Measurements from ENCODE around the gene LIFR.
"Not testable (repeated sequence)": the region's sequence is repeated elsewhere in the genome, so short reads cannot be mapped to it uniquely, and the experiment has no call there.

Gene LIFR, protein sequence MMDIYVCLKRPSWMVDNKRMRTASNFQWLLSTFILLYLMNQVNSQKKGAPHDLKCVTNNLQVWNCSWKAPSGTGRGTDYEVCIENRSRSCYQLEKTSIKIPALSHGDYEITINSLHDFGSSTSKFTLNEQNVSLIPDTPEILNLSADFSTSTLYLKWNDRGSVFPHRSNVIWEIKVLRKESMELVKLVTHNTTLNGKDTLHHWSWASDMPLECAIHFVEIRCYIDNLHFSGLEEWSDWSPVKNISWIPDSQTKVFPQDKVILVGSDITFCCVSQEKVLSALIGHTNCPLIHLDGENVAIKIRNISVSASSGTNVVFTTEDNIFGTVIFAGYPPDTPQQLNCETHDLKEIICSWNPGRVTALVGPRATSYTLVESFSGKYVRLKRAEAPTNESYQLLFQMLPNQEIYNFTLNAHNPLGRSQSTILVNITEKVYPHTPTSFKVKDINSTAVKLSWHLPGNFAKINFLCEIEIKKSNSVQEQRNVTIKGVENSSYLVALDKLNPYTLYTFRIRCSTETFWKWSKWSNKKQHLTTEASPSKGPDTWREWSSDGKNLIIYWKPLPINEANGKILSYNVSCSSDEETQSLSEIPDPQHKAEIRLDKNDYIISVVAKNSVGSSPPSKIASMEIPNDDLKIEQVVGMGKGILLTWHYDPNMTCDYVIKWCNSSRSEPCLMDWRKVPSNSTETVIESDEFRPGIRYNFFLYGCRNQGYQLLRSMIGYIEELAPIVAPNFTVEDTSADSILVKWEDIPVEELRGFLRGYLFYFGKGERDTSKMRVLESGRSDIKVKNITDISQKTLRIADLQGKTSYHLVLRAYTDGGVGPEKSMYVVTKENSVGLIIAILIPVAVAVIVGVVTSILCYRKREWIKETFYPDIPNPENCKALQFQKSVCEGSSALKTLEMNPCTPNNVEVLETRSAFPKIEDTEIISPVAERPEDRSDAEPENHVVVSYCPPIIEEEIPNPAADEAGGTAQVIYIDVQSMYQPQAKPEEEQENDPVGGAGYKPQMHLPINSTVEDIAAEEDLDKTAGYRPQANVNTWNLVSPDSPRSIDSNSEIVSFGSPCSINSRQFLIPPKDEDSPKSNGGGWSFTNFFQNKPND

DNA sequence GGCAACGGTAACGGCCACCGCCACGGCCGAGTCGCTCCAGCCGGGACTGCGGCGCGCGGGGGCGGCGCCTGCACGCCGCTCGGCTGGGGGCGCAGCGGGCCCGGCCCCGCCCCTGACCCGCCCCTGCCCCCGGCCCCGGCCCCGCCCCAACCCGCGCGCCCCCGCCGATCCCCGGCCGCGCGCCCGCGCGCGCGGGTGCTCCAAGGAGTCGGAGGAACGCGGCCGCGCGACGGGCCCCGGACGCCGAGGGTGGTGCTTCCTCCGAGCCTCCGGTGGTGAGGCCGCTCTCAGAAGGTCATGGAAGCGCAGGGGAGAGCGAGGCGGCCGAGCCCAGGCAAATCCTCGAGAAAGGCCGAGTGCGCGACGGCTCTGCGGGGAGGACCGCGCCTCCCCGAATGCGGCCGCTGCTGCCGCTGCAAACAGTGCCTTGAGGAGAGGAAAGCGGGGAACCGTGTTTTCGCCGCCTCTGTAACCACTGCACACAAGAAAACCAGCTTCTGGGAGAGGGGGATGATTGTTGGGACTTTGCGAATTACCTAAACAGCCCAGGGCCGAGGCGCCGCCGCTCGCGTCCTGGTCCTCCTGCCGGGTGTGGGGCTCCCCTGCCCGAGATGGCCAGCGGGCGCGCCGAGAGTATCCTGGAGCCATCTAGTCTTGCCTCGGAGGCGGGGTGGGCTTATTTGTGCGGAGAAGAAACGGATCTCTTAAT is at the start of gene LIFR:
Gene LIFR, minus strand, starts transcription at position 48 of the 709 bp plus-strand sequence. CDS start 25,999 bp downstream, outside the sequence.
- ATAC-seq (peak; percentile 62), DNase-seq (peak; percentile 59)

DNA sequence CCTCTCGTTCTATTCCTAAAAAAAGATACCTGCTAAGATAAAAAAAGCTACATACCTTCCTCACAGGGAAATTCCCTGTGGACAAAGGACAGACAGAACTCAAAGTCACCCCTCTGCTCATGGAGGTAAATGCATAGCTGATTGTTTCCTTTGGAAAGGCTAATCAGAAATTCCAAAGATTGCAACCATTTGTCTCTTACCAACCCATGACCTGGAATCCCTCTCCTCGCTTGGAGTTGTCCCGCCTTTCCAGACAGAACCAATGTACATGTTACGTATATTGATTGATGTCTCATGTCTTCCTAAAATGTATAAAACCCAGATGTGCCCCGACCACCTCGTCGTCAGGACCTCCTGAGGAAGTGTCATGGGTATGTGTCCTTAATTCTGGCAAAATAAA is 49.2 kb upstream of the LIFR start:
- DNase-seq = no peak
- no peak for ATAC-seq

DNA sequence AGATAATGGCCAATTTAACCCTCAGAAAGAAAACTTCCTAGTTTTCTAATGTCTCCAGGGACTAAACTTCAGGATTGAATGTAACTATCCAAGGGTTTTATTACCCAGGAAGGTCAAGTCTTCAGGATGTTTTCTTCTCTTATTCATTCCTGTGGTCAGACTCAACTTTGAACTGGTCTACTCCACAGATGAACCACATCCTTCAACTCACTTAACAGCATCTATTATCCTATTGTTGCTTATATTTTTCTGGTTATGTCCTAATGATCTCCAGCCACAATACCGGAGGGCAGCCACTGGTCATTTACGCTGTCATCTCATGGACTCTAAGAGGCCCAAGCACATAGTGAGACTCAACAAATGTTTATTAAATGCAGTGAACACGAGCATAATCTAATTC is 47.2 kb upstream of the LIFR start:
- no peak for ATAC-seq
- no peak for DNase-seq

DNA sequence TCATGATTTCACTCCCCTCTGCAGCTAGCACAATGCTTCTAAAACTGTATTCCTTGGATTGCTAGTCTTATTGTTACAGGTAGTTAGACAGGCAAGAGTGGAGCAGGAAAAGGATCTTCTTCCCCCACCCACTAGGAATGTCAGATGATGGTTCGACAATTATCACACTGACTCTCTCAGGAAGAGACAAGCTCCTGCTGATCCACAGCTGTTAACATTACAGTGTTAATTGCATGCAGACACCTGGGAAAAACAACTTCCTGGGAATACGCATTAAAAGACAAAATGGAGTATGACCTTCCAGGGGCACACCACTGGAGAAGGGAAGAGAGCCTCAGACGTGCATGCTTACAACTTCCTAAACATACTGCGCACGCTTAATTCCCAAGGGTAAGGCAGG is 46.2 kb upstream of the LIFR start:
- ATAC-seq (no peak), DNase-seq (no peak)

DNA sequence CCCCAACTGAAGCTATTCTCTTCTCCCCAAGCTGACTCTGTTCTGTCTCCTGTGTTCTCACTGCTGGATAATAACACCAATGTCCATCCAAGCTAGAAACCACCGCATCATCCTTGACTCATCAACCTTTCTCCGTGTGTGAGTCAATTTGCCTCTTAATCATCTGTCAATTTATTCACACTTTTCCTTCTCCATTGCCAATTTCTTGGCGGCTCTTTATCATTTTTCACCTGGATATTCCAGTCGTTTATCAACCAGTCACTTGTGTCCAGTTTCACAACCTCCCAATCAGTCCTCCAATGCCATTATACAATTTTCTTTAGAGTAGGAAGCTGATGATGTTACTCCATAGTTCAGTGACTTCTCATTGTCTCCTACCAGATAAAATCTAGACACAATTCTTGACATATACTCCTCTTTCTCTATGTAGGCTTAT is 45.4 kb upstream of the LIFR start:
- ATAC-seq (no peak), DNase-seq (no peak)

DNA sequence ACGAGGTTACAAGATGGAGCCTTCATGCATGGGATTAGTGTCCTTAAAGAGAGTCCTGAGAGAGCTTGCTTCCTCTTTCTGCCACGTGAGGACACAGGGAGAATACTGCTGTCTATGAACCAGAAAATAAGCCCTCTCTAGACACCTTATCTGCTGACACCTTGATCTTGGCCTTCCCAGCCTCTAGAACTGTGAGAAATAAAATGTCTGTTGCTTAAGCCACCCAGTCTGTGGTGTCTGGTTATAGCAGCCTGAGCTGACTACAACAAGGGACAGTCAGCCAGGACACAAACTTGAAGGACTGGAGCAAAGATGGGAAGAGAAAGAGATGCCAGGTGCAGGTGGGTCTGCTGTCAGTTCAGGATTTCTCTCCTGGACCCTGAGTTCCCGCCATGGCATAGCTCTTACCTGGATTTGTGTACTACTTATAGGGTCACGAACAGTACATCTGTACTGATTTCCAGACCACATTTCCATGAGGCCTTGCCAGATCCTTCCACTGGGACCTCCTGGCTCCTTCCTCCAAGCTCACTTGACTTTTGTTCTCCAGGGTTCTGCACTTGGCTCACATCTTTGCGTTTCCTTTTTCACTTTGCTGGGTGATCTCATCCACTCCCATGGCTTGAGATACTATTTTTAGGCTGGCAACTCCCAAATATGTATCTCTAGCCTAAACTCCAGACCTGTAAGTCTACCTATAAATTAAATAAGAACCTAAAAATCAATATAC is 44.9 kb upstream of the LIFR start:
- ATAC-seq (no peak), DNase-seq (no peak)

DNA sequence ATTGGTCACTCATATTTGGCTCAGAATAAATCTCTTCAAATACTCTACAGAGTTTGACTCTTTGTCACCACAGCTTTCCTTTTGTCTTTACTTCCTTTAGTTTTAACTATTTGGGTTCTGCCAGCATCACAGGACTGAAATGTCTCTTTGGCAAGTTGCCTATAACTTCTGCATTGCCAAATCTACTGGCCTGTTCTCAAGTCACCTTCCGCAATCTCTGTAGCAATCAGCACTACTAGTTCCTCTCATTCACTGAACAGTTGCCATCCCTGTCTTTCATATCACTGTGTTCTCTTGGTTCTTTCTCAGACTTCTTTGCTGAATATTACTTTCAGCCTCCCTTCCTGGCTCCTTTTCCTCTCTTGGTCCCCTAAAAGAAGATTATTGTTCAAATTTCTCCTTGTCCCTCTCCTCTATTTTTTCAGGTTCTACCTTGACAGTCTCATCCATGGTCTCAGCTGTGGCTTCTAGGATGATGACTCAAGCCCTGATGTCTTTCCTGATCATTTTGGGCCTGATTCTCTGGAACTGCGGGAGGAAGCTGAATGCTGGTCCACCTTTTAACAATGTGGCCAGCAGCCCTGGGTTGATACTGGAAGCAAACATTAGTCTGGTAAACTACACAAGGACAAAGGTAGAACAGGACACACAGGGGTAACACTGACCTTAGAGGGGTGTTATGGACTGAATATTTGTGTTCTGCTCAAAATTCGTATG is 44.0 kb upstream of the LIFR start:
- no peak for DNase-seq
- ATAC-seq = no peak

DNA sequence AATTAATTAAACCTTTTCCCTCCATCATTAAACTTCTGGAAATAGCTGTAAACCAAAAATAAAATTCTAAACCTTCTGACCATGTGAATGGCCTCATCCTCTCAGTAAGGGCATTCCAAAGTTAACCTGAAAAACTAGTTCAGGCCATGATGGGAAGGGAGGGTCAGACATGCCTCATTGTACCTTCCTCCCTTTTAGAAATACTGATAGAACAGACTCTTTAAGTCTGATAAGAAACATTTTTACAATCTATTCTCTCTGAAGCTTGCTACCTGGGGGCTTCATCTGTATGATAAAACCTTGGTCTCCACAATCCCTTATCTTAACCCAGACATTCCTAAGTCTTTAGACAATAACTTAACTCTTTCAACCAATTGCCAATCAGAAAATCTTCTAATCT is 43.3 kb upstream of the LIFR start:
- not testable (repeated sequence) for DNase-seq, ATAC-seq

DNA sequence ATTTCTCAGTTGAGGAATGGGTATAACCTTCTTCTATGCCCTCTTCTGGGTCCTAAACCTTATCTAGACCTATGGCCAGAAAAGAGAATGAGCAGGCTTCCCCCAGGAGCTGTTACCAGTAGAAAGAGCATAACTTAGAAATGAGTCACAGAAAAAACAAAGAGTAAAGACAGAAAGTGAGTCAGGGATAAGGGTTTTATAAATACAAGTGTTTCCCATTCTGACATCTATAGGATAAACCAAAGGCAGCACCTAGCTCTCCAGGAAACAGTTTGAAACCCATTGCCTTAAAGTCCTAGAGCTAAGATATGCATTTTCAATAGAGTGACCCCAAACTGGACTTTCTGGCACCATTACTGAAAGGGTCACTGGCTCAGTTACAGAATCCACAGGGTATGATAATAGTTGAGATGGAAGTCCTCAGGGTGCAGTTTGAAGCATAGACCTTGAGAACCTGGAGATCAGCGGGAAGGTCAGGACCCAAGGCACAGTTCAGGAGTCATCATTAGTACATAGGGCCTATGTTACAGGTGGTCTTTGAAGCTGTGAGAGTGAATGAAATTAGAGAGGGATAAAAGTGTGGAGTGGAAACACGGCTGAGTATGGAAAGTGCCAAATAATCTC is 42.7 kb upstream of the LIFR start:
- DNase-seq = no peak
- no peak for ATAC-seq

DNA sequence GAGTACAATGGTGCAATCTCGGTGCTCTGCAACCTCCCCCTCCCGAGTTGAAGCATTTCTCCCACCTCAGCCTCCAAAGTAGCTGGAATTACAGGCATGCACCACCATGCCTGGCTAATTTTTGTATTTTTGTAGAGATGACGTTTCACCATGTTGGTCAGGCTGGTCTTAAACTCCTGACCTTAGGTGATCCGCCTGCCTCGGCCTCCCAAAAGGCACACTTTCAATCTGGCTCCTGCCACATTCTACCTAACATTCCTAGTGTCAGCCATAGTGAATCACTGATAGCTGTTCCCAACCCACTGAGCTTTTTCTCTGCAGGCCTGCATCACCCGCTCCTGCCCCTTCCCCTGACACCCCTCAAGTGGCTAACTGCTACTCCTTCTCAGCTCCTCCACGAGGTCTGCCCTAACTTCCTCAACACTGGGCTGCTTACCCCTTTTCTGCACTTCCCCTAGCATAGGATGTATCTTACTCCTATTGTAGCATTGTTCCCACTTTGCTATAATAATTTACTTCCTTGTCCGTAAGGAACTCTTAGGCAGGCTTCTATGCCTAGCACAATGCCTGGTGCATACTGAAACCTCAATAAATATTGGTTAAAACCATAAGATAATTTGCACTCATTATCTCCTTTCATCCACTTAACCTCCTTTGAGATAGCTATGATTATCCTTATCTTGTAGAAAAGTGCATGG is 42.0 kb upstream of the LIFR start:
- ATAC-seq = no peak
- no peak for DNase-seq

DNA sequence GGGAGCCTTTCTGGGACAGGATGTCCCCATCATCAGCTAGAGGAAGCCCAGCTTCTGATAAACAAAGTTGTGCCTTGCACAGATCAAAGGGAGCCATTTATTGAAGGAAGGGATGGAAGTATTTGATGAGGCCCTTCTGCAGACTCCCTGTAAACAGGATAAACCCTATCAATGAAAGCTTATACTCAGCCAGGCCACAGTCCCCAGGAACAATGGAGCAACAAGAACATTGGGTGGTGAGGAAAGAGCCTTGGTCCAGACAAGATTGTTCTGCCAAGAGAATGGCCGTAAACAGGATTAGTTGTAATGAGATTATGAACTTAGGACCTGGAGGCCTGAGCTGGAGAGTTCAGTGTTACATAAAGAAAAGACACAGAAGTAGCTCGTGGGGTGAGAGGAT is 40.5 kb upstream of the LIFR start:
- DNase-seq (no peak), ATAC-seq (no peak)

DNA sequence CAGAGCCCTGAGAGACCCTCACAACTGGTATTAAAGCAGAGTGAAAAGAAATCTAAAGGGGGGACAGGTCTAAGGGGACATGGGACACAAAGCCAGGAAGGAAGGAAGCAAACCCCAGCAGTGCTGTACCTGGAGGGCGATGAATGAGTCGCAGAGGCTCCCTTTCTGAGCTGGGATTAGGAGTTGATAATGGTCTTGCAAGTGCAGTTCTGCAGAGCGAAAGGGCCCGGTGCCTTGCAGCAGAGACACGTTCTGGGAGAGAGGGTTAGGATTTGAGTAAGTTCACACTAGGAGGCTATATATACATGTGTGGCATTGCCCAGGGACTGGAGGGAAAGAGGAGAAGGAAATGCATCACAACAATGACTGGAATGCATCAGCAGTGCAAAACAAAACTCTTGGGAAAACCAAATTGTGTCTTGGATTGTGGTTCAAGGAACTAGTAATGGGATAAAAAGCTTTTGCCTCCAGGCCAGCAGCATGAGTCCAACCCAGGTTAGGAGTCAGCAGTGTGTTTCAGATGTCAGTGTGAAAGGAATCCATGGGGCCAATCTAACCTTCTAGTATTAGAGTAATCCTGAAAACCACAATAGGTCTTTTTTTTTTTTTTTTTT is 38.8 kb upstream of the LIFR start:
- DNase-seq (no peak), ATAC-seq (no peak)

DNA sequence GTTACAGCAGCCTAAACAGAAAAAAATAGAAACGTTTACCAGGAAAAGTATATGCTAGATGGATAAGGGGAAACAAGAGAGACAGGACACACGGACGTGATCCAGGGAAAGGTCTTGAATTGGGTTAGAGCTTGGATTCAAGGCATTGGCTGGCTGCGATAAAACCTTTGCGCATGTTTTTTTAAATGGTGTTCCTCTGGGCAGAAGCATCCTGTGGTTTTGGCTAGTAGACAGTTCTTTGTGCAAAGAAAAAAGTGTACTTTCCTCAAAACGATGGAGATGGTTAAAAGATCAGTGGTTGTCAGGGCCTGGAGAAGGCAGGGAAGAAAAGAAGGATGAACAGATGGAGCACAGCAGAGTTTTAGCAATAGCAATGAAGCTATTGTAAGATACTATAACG is 37.5 kb upstream of the LIFR start:
- ATAC-seq (no peak), DNase-seq (no peak)

DNA sequence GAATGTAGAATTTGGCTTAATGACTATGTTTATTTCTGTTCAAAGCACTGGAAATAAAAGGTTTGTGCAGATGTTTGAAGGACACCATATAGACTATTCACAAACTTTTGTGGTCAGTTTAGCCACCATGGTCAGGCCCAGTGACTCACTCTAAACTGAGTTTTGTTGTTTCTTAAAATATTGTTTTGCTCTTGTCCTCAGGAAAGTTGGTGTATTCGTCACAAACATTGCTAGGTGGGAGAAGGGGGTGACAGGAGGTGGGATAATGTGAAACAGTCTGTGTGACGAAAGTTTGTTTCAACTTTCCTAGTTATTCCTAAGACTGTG is 35.0 kb upstream of the LIFR start:
- DNase-seq = no peak

DNA sequence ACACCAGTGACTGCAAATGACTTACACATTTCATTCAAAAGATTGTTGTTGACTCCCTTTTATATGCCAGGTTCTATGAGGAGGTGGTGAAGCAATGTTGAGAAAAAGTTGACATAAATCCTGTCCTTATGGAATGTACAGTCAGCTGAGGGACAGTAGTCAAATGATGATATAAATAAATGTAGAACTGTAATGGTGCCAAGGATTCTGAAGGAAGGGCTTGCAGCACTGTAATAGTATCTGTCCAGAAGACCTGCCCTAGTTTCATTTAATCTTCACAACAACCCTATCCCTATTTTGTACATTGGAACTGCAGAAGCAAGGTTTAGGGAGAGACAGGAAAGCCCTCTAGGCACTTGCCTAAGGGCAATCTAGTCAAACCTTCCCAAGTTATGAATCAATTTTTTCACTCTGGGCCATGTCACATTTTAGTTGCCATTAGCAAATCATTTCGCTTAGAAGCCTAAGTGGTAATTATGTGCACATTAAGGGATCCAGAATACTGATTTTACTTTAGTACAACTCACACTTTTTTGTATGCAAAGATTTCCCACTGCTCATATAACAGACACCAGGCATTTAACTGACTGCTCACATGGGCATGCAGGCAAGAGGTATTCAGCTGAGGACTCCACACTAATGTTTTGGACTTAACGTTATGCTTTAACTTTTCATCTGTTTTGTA is 34.5 kb upstream of the LIFR start:
- ATAC-seq = no peak

More for the DNA sequence above, 35.0 kb upstream of the LIFR start:
- no peak for ATAC-seq

DNA sequence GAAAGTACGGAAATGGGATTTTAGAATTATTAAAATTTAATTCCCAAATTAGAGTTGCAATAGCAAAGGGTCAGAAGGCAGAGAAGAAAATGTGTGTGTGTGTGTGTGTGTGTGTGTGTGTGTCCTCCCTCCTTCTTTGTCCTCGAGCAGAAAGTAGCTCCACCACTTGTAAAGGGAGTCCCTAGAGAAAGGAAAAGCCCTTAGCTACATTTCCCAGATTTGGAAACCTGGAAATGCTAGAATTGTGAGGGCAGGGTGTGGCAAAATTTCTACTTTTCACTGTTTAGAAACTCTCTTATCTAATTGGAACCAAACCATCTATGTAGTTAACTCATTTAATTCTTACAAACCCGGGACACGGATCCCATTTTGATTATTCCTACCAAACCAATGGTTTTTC is 33.2 kb upstream of the LIFR start:
- DNase-seq = no peak
- ATAC-seq = no peak

More for the DNA sequence above, 34.5 kb upstream of the LIFR start:
- no peak for DNase-seq

DNA sequence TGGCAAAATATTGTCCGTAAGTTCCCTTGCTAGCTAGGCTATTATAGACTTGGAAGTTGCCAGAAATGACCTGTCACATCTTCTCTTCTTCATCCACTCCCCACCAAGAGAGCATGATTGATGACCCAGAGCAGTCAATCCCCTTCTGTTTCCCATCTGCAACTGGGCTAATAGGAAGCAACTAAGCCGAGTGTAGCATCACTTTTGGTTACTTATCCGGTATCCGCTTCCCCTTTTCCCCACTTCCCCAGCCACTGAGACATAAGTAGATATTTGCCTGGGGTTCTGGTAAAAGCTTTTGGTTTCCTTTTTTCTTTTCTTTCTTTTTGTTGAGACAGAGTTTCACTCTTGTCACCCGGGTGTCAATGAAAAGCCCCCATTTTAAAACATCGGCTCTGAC is 29.4 kb upstream of the LIFR start:
- no peak for ATAC-seq
- no peak for DNase-seq

DNA sequence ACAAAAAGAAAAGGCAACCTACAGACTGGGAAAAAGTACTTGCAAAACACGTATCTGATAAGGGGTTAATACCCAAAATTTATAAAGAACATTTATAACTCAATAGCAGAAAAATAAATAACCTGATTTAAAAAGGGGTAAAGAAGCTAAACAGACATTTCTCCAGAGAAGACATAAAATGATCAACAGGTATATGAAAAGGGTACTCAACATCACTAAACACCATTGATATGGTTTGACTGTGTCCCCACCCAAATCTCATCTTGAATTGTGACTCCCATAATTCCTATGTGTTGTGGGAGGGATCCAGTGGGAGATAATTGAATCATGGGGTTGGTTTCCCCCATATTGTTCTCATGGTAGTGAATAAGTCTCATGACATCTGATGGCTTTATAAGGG is 27.1 kb upstream of the LIFR start:
- ATAC-seq = no peak
- no peak for DNase-seq

DNA sequence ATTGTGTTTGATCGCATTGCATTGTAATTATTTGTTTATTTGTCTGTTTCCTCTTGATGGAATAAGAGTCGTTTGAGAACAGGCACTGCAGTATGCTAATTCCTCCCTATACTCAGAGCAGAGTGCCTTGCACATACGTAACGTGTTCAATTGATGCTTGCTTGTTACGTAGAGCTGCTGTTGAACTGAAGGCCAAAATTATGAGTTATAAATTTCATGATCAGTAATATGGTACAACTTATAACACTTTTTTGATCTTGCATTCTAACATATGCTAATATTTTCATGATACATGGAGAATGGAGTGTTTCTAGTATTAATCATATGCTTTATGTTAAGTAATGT is 26.5 kb upstream of the LIFR start:
- ATAC-seq = no peak
- no peak for DNase-seq
